ENCODE results near the gene AKAP17A. TPM values are rescaled to one million over a fixed set of nuclear protein-coding genes. Genes with fewer than 3 reads are reported as not detected.

Gene AKAP17A
- total RNA-seq, 1 experiment from 2014 or later: 28.3 TPM

DNA sequence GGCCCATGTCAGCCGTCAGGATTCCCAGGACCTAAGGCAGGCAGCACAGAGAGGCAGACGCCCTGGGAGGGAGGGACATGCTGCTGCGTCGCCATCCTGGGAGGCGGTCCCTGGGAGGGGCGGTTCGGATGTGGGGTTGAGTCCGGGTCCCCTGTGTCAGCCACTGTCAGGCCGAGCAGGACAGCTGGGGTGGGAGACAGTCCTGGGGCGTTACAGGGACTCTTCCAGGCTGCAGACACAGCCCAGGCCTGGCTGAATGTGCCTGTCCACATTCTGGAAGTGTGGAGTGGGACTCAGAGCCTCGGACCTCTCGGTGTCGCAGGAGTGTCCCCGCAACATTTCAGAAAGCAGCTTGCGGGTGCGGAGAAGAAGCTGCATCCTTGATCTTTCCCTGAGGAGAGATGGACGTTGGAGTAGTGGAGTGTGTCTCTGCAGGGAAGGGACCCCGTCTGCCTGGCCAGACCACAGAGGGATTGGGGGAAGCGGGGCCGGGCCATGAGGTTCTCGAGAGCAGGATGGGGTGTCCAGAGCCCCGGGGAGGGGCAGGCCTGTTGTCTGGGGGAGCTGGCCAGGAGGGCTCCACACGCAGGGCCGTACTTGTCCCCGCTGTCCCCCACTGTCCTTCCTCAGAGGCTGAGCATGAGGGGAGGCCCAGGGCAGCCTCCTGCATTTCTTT is 6.1 kb downstream of the AKAP17A start:
- Histone ChIP-seq H3F3A (ENCODE audit: insufficient read depth, low read depth) (peaks cover 3% of the 10 kb centered on the region; the same call in 1 of the 2 replicates), H3K4me1 (replicated peaks; ENCODE audit: insufficient read depth) (peaks cover 6% of the 10 kb centered on the region; the same call in 1 of the 2 replicates), H3K9me2 (ENCODE audit: insufficient read depth) (no peaks in the 10 kb centered on the region), H3K79me2 (ENCODE audit: low read depth) (peaks cover 44% of the 10 kb centered on the region), H3K27me3 (ENCODE audit: insufficient read depth, low read depth) (no peaks in the 10 kb centered on the region), H4K20me1 (ENCODE audit: insufficient read depth) (peaks cover 55% of the 10 kb centered on the region), H3K4me2 (no peak overlapping the region), H3K27ac (no peak overlapping the region), H3K9me3 (ENCODE audit: insufficient read depth, low read depth) (no peaks in the 10 kb centered on the region), H3K36me3 (ENCODE audit: low read depth) (peaks cover 4% of the 10 kb centered on the region; the same call in 1 of the 2 replicates), H3K4me3 (no peak overlapping the region), H2AFZ (no peak overlapping the region)
- BruUV-seq (replicated peaks): no TSS peak
- no peak for DNase-seq
- POLR2A ChIA-PET (ENCODE audit: unreplicated experiment): no interaction called here
- TF ChIP-seq, protein P1, sequence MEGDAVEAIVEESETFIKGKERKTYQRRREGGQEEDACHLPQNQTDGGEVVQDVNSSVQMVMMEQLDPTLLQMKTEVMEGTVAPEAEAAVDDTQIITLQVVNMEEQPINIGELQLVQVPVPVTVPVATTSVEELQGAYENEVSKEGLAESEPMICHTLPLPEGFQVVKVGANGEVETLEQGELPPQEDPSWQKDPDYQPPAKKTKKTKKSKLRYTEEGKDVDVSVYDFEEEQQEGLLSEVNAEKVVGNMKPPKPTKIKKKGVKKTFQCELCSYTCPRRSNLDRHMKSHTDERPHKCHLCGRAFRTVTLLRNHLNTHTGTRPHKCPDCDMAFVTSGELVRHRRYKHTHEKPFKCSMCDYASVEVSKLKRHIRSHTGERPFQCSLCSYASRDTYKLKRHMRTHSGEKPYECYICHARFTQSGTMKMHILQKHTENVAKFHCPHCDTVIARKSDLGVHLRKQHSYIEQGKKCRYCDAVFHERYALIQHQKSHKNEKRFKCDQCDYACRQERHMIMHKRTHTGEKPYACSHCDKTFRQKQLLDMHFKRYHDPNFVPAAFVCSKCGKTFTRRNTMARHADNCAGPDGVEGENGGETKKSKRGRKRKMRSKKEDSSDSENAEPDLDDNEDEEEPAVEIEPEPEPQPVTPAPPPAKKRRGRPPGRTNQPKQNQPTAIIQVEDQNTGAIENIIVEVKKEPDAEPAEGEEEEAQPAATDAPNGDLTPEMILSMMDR (conservative IDR thresholded peaks at IDR 0.05): no peak
- no peak for TF ChIP-seq EZH2 (IDR thresholded peaks at IDR 0.05; ENCODE audit: low read depth)
- intact Hi-C loops (cut with micrococcal nuclease; ENCODE audit: unreplicated experiment): no loop called here
- CTCF ChIA-PET: no interaction called here

DNA sequence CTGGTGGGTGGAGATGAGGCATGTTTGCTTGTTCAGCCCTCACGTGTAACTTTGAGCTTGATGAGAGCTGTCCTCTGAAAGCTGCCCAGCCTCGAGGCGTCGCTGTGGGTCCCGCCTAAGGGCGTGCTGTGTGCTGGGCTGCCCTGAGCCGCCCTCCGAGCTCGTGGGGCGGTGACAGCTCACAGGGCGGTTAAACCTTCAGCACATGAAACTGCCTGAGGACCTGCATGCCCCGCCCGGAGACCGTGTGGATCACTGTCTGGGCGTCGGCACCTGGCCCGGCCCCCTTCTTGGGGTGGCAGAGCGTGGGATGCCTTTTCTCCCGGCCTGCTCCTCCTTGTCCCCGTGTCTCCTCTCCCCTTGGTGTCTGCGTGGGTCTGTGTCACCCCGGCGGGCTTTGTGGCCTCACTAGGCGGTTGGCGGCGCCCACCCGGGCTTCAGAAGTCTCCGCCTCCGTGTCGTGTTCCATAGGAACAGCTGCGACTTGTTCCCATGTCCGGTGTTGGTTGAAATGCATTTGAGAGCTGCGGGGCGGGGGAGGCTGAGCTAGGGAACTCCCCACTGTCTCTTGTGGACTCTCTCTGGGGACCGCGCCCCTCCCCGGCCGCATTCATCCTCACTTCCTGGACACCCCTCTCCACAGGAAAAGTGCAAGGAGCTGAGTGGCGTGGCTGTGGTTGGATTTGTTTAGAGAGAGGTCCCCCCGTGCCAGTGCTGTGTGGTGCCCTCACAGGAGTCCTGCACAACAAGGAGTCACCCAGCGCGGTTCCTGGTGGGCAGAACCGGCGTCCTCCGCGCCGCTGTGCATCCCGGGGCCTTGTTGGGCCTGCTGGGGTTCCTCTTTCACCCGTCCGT is 6.8 kb downstream of the AKAP17A start:
- intact Hi-C loops (cut with micrococcal nuclease; ENCODE audit: unreplicated experiment): no loop called here
- POLR2A ChIA-PET (ENCODE audit: unreplicated experiment): no interaction called here

More for the DNA sequence above, 6.8 kb downstream of the AKAP17A start:
- no peak for DNase-seq
- Histone ChIP-seq H3K27ac (no peak overlapping the region), H3K9me3 (ENCODE audit: insufficient read depth, low read depth) (no peaks in the 10 kb centered on the region), H3K9me2 (ENCODE audit: insufficient read depth) (no peaks in the 10 kb centered on the region), H3K27me3 (ENCODE audit: insufficient read depth, low read depth) (no peaks in the 10 kb centered on the region), H2AFZ (no peak overlapping the region), H4K20me1 (ENCODE audit: insufficient read depth) (peaks cover 50% of the 10 kb centered on the region), H3K4me3 (no peak overlapping the region), H3K36me3 (ENCODE audit: low read depth) (peaks cover 5% of the 10 kb centered on the region; the same call in 1 of the 2 replicates), H3K4me1 (replicated peaks; ENCODE audit: insufficient read depth) (peaks cover under 1% of the 10 kb centered on the region; the same call in 1 of the 2 replicates), H3K4me2 (no peak overlapping the region), H3F3A (ENCODE audit: insufficient read depth, low read depth) (peaks cover 3% of the 10 kb centered on the region; the same call in 1 of the 2 replicates), H3K79me2 (ENCODE audit: low read depth) (peaks cover 37% of the 10 kb centered on the region)
- BruUV-seq (replicated peaks): no TSS peak
- CTCF ChIA-PET: no interaction called here
- TF ChIP-seq EZH2 (IDR thresholded peaks at IDR 0.05; ENCODE audit: low read depth): no peak
- TF ChIP-seq, protein P1 (conservative IDR thresholded peaks at IDR 0.05): no peak
